Measurements from ENCODE around the gene SERPINA4. TPM values are rescaled to one million over a fixed set of nuclear protein-coding genes. Genes with fewer than 3 reads are reported as not detected.

Gene SERPINA4
- total and polyA plus RNA-seq, 2 donors (not counting 3 experiments of a cell fraction or from before 2014, with no cell fraction given), result not detected

DNA sequence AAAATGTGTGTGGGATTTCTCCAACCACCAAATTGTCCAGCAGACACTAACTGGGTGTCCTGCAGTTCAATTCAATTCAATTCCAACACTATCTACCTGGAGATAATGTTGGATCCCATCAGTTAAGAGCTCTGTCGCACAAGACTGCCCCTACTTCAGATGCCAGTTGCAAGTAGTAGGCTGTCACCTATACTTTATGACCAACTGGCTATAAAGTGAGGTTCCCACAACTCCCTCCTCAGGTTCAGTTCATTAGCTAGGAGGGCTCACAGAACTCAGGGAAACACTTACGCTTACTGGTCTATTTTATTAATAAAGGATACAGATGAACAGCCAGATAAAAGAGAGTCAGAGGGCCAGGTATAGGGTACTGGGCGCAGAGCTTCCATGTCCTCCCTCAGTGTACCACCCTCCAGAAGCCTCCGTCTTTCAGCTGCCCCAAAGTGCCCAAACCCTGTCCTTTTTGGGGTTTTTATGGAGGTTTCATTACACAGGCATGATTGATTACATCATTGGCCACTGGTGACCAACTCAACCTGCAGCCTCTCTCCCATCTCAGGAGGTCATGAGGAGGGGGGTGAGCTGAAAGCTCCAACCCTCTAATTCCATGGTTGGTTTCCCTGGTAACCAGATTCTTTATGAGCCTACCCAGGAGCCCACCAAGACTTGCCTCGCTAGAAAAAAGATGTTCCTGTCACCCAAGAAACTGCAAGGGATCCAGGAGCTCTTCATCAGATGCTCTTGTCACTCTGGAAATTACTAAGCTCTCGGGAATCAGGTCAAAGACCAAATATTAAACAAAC lies 12.4 kb downstream of the SERPINA4 start:
- H3K9me1 ChIP-seq (replicated peaks; ENCODE audit: control insufficient read depth, extremely low read depth, insufficient read depth, low read length), result no peaks in the 10 kb centered on the region
- no peak overlapping the region for H3K27ac ChIP-seq (ENCODE audit: insufficient read depth, low read depth, low read length)
- H3K4me2 ChIP-seq (ENCODE audit: insufficient read depth, low read length), result no peak overlapping the region
- dilution Hi-C loops (cut with MboI; ENCODE audit: extremely low pct_ligation_motif_present, low sequenced_read_pairs), result no loop called here
- ChIA-PET CTCF (no interaction called here), POLR2A (no interaction called here)
- no peaks in the 10 kb centered on the region for H3K36me3 ChIP-seq (ENCODE audit: control insufficient read depth in 2 of 2, extremely low read depth in 1 of 2, insufficient read depth in 2 of 2, low read length in 2 of 2)
- FAIRE-seq (no peak), DNase-seq (ENCODE audit: low read depth, low spot score) (no peak)
- H2AFZ ChIP-seq (ENCODE audit: low read depth, low read length), result no peak overlapping the region
- no peaks in the 10 kb centered on the region for H3K79me2 ChIP-seq (ENCODE audit: control insufficient read depth, insufficient read depth, low read length)
- H3K9me3 ChIP-seq (replicated peaks; ENCODE audit: control insufficient read depth, insufficient read depth, low read length), result no peaks in the 10 kb centered on the region
- H4K20me1 ChIP-seq (replicated peaks; ENCODE audit: control insufficient read depth, extremely low read depth, insufficient read depth, low read length), result no peaks in the 10 kb centered on the region
- H3K9ac ChIP-seq (replicated peaks; ENCODE audit: extremely low read depth, insufficient read depth, low read length), result no peak overlapping the region
- no TSS peak for BruUV-seq (replicated peaks)
- intact Hi-C loops (cut with micrococcal nuclease), result no loop called here
- H3K4me3 ChIP-seq (replicated peaks in 1 of 3; ENCODE audit: insufficient read depth in 1 of 3, low read depth in 1 of 3, low read length in 3 of 3), result no peak overlapping the region
- H3K27me3 ChIP-seq (ENCODE audit: control insufficient read depth in 2 of 2, insufficient read depth in 2 of 2, low read length in 2 of 2), result no peaks in the 10 kb centered on the region
- no peaks in the 10 kb centered on the region for H3K4me1 ChIP-seq (ENCODE audit: control insufficient read depth, extremely low read depth, insufficient read depth, low read length)
- TF ChIP-seq POLR2A (IDR thresholded peaks at IDR 0.05; ENCODE audit: low read depth, low read length) (no peak), JUN (IDR thresholded peaks at IDR 0.05; ENCODE audit: borderline replicate concordance, insufficient read depth, insufficient read length, low read depth) (no peak), POLR2AphosphoS5 (IDR thresholded peaks at IDR 0.05; ENCODE audit: insufficient read depth, low read depth, low read length) (no peak)

DNA sequence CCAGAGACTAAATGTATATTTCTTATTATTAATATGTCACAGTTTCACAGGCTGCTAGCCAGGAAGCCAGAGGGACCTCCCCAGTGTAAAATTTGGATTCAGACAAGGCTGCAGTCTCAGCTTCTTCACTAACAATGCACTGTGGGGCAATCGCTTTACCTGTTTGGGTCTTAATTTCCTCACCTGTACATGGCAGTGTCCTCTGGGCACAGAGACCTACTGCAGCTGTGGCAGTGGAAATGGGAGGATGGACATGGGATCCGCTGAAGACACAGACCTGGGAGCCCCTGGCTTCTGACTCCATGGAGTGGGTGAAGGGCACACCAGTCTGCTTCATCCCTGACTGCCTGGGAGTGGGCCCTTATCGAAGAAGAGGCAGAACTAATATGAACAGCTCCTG lies 13.1 kb downstream of the SERPINA4 start:
- intact Hi-C loops (cut with micrococcal nuclease), result no loop called here
- POLR2A ChIA-PET, result no interaction called here

More for the DNA sequence above, 13.1 kb downstream of the SERPINA4 start:
- Histone ChIP-seq H3K4me2 (ENCODE audit: insufficient read depth, low read length) (no peak overlapping the region), H3K4me3 (replicated peaks in 1 of 3; ENCODE audit: insufficient read depth in 1 of 3, low read depth in 1 of 3, low read length in 3 of 3) (no peak overlapping the region), H3K79me2 (ENCODE audit: control insufficient read depth, insufficient read depth, low read length) (no peaks in the 10 kb centered on the region), H3K9ac (replicated peaks; ENCODE audit: extremely low read depth, insufficient read depth, low read length) (no peak overlapping the region), H3K9me3 (replicated peaks; ENCODE audit: control insufficient read depth, insufficient read depth, low read length) (no peaks in the 10 kb centered on the region), H2AFZ (ENCODE audit: low read depth, low read length) (no peak overlapping the region), H3K27me3 (ENCODE audit: control insufficient read depth in 2 of 2, insufficient read depth in 2 of 2, low read length in 2 of 2) (no peaks in the 10 kb centered on the region), H4K20me1 (replicated peaks; ENCODE audit: control insufficient read depth, extremely low read depth, insufficient read depth, low read length) (no peaks in the 10 kb centered on the region), H3K27ac (ENCODE audit: insufficient read depth, low read depth, low read length) (no peak overlapping the region), H3K9me1 (replicated peaks; ENCODE audit: control insufficient read depth, extremely low read depth, insufficient read depth, low read length) (no peaks in the 10 kb centered on the region), H3K4me1 (ENCODE audit: control insufficient read depth, extremely low read depth, insufficient read depth, low read length) (no peaks in the 10 kb centered on the region), H3K36me3 (ENCODE audit: control insufficient read depth in 2 of 2, extremely low read depth in 1 of 2, insufficient read depth in 2 of 2, low read length in 2 of 2) (no peaks in the 10 kb centered on the region)
- no peak for TF ChIP-seq MYC (IDR thresholded peaks at IDR 0.05; ENCODE audit: low read depth, low read length)
- dilution Hi-C loops (cut with MboI; ENCODE audit: extremely low pct_ligation_motif_present, low sequenced_read_pairs), result no loop called here
- BruUV-seq (replicated peaks), result no TSS peak
- CTCF ChIA-PET, result no interaction called here
- no peak for DNase-seq (ENCODE audit: low read depth, low spot score)
- FAIRE-seq, result no peak

Measured in endothelial cell of umbilical vein (primary cell).